Left ventricle myocardium inferior (tissue), 1 donor: Measurements from ENCODE around the gene E2F3. TPM values are rescaled to one million over a fixed set of nuclear protein-coding genes. Genes with fewer than 3 reads are reported as not detected.

Source experiments
- DNase-seq: peaks from one replicate; pipeline ENCODE4 v3.0.0-alpha.2; 2020
- H3K27ac ChIP-seq: fragments of 200-600 bp; replicated peaks from 2 replicates; pipeline ENCODE4 v1.8.0; 2021
- H3K27me3 ChIP-seq: fragments of 200-600 bp; 2 replicates; pipeline ENCODE4 v1.8.0; 2021; ENCODE audit warnings: low read depth
- H3K36me3 ChIP-seq: fragments of 200-600 bp; 2 replicates; pipeline ENCODE4 v1.8.0; 2021
- H3K4me1 ChIP-seq: fragments of 200-600 bp; 2 replicates; pipeline ENCODE4 v1.8.0; 2021
- H3K4me3 ChIP-seq: fragments of 200-600 bp; 2 replicates; pipeline ENCODE4 v1.8.0; 2021; ENCODE audit warnings: mild to moderate bottlenecking, moderate library complexity
- H3K9me3 ChIP-seq: fragments of 200-600 bp; replicated peaks from 2 replicates; pipeline ENCODE4 v1.8.0; 2021
- CTCF ChIP-seq: fragments of 200-600 bp; IDR thresholded peaks from 2 replicates; pipeline ENCODE4 v1.8.0; 2021; ENCODE audit warnings: antibody characterized with exemption, mild to moderate bottlenecking, borderline replicate concordance
- intact Hi-C: fragments of 100-400 bp; cut with micrococcal nuclease; formaldehyde crosslinking; loops from one replicate; pipeline ENCODE4 v1.11.0; 2022
- total RNA-seq: library from RNA; stranded (reverse); fragmentation: NEBNext Ultra II Directional; extraction: Animal tissue kit (Norgen Biotek cat#: 25700); gene quantifications from one replicate; pipeline ENCODE4 v1.2.1, GENCODE V29; 2021
- donor health status: DM: no; HTN: yes; CAD: no; lungs with severe emphysema.

Gene E2F3
- total RNA-seq, 1 donor from 2014 or later, result 6.7 TPM

DNA sequence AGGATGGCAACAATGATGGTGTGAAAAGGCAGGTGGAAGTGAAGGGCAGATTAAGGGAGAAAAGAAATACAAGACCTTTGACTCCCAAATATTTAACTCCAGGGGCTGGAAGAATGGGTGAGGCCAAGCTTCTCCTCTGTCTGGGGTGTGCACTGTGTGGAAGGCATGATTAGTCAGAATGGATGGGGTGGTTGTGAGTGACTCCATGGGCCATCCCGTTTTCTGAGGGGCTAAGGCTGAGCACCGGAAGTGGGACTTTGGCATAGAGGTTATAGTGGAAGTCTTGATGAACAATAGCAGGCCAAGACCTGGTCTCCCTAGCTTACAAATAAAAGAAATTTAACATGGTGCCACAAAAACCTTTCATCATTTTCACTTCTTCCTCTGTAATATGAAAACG is 12.1 kb downstream of the E2F3 start:
- no peak for TF ChIP-seq CTCF
- intact Hi-C loops, result no loop called here
- Histone ChIP-seq H3K4me1 (peaks cover 38% of the 10 kb centered on the region), H3K27me3 (no peaks in the 10 kb centered on the region), H3K4me3 (no peak overlapping the region), H3K36me3 (no peaks in the 10 kb centered on the region), H3K9me3 (no peaks in the 10 kb centered on the region), H3K27ac (no peak overlapping the region)
- DNase-seq, result no peak

DNA sequence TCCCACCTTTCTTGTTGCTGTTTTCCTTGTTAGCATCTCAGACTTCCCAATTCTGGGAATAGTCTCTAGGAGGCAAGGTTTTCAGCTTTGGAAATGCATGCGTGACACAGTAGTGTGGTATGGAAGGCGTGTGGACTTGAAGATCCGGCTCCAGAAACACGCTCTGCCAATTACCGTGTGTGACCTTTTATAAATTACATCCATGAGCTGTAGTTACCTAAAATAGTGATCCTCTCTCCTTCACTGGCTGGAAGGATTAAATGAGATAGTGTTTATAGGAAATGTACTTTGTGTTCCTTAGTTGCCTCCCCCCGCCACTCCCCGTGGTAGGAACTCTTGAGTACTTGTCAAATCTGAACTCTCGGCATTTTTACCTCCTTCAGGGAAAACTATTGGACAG is 13.0 kb downstream of the E2F3 start:
- TF ChIP-seq CTCF, result no peak
- H3K9me3 ChIP-seq, result no peaks in the 10 kb centered on the region
- H3K27ac ChIP-seq, result no peak overlapping the region
- H3K4me3 ChIP-seq, result no peak overlapping the region
- H3K36me3 ChIP-seq, result no peaks in the 10 kb centered on the region
- H3K27me3 ChIP-seq, result no peaks in the 10 kb centered on the region
- intact Hi-C loops, result no loop called here
- H3K4me1 ChIP-seq, result peaks cover 29% of the 10 kb centered on the region
- no peak for DNase-seq

DNA sequence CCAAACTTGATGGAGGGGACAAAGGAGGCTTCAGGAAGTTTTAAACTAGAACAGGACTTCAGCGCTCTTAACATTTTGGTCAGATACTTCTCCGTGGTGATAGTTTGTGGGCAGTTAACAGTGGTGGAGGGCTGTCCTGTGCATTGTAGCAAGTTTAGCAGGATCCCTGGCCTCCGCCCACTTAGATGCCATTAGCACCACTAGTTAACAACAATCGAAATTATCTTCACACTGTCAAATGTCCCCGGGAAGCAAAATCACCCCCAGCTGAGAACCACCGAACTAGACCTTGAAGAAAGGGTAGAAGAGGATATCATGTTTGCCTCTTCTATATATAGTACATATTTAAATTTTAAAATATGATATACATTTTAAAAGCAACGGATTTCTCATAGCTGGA is 13.6 kb downstream of the E2F3 start:
- intact Hi-C loops, result no loop called here

DNA sequence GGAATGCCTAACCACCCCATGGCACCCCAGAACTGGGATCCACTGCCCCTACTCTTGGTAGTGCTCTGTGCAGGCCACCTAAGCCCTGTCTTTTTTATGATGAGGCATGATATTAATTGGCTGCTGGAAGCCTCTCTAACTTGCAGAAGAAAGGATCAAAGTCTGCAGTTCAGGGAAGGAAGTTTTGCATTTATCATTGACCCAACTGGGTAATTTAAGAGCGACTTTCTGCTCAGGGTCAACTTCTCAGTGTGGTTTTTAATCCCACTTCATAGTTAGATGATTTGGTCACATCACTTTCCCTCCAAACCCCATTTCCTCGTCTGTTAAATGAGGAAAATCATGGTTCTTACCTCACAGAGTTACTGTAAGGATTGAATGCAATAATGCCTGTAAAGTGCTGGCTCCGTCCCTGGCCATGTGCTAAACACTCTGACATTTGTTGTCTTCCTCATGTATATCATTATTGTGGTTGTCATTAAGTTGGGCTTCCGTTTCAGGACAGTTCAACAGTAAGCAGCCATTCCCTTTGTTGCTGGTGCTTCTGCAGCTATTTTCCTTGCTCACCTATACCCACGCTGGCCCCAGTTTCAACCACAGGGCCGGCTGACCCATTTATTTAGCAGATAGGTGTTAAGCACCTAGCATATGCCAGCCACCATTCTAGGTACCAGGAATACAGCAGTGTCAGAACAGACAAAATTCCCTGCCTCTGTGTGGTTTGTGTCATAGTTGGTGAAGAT is 14.2 kb downstream of the E2F3 start:
- Histone ChIP-seq H3K4me3 (no peak overlapping the region), H3K27ac (no peak overlapping the region), H3K27me3 (no peaks in the 10 kb centered on the region), H3K36me3 (no peaks in the 10 kb centered on the region), H3K9me3 (no peaks in the 10 kb centered on the region), H3K4me1 (peaks cover 23% of the 10 kb centered on the region)
- no peak for TF ChIP-seq CTCF
- intact Hi-C loops, result no loop called here
- DNase-seq, result no peak

More for the DNA sequence above, 13.6 kb downstream of the E2F3 start:
- Histone ChIP-seq H3K27me3 (no peaks in the 10 kb centered on the region), H3K4me3 (no peak overlapping the region), H3K4me1 (peaks cover 23% of the 10 kb centered on the region), H3K27ac (no peak overlapping the region), H3K36me3 (no peaks in the 10 kb centered on the region), H3K9me3 (no peaks in the 10 kb centered on the region)
- TF ChIP-seq CTCF, result no peak
- DNase-seq, result no peak

GRCh38 chr6:20416567-20417345 is 15.1 kb downstream of the E2F3 start:
- H3K27me3 ChIP-seq, result no peaks in the 10 kb centered on the region

More at GRCh38 chr6:20416567-20417345, 15.1 kb downstream of the E2F3 start:
- peaks cover 23% of the 10 kb centered on the region for H3K4me1 ChIP-seq
- H3K4me3 ChIP-seq, result no peak overlapping the region
- TF ChIP-seq CTCF, result no peak
- H3K9me3 ChIP-seq, result peaks cover 6% of the 10 kb centered on the region
- no peak overlapping the region for H3K27ac ChIP-seq
- no peak for DNase-seq
- intact Hi-C loops, result no loop called here
- peaks cover 3% of the 10 kb centered on the region for H3K36me3 ChIP-seq
